HG03442 (cell line): ENCODE data around the gene OPA3.
"Not testable (repeated sequence)": the region's sequence is repeated elsewhere in the genome, so short reads cannot be mapped to it uniquely, and the experiment has no call there.

ENCODE experiments used
- ATAC-seq: cut with Tn5 transposase; IDR thresholded peaks from one replicate; pipeline ENCODE4 v1.9.1; 2021; ENCODE audit warnings: mild to moderate bottlenecking, moderate library complexity; ENCODE audit not compliant: unreplicated experiment

The OPA3 gene

GRCh38 chr19:45584332-45585157 lies at the start of gene OPA3:
Gene OPA3, minus strand, starts transcription at chr19:45584802. Its CDS starts 38 bp downstream, at chr19:45584764.
- ATAC-seq = peak; percentile 86

- no peak for ATAC-seq
These were observed 48.0 kb upstream of the OPA3 start for GRCh38 chr19:45632468-45633196.

GRCh38 chr19:45630463-45630862 lies 45.9 kb upstream of the OPA3 start:
- ATAC-seq = no peak

GRCh38 chr19:45629704-45630103 lies 45.1 kb upstream of the OPA3 start:
- no peak for ATAC-seq

- ATAC-seq = not testable (repeated sequence)
These were observed 43.6 kb upstream of the OPA3 start for GRCh38 chr19:45628219-45628618.

- ATAC-seq = no peak
These were observed 39.4 kb upstream of the OPA3 start for GRCh38 chr19:45623984-45624383.

- no peak for ATAC-seq
These were observed 37.4 kb upstream of the OPA3 start for GRCh38 chr19:45621976-45622503.

GRCh38 chr19:45621389-45621788 lies 36.8 kb upstream of the OPA3 start:
- ATAC-seq = no peak

GRCh38 chr19:45616704-45617017 lies 32.1 kb upstream of the OPA3 start:
- no peak for ATAC-seq

- ATAC-seq = no peak
These were observed 31.4 kb upstream of the OPA3 start for GRCh38 chr19:45615795-45616703.

GRCh38 chr19:45615056-45615455 lies 30.5 kb upstream of the OPA3 start:
- not testable (repeated sequence) for ATAC-seq

- peak; percentile 65 for ATAC-seq
These were observed 29.5 kb upstream of the OPA3 start for GRCh38 chr19:45613926-45614725.

GRCh38 chr19:45608948-45609347 lies 24.3 kb upstream of the OPA3 start:
- no peak for ATAC-seq

- ATAC-seq = no peak
These were observed 22.7 kb upstream of the OPA3 start for GRCh38 chr19:45607071-45608029.

GRCh38 chr19:45601524-45602374 lies 17.1 kb upstream of the OPA3 start, which contains the start of gene GPR4:
Gene GPR4, minus strand, starts transcription at chr19:45602212. Its CDS starts 10,346 bp downstream, at chr19:45591866.
- ATAC-seq = no peak

GRCh38 chr19:45601115-45601514 lies 16.5 kb upstream of the OPA3 start:
- ATAC-seq = no peak

GRCh38 chr19:45600340-45600885 lies 15.8 kb upstream of the OPA3 start:
- ATAC-seq = no peak

GRCh38 chr19:45599286-45599685 lies 14.7 kb upstream of the OPA3 start:
- no peak for ATAC-seq
